PC-9 (cell line): ENCODE data around the gene MTCH2.

Experiments
- CTCF ChIP-seq: fragments of 200-600 bp; sonication (generic); conservative IDR thresholded peaks from 2 replicates; pipeline ENCODE4 v1.6.1; 2017; ENCODE audit warnings: mixed run types, antibody characterized with exemption, mild to moderate bottlenecking, moderate library complexity
- EZH2 ChIP-seq: fragments of 200-600 bp; sonication (generic); IDR thresholded peaks from 2 replicates; pipeline ENCODE4 v1.8.0; 2017; ENCODE audit warnings: antibody characterized with exemption, low read depth

DNA sequence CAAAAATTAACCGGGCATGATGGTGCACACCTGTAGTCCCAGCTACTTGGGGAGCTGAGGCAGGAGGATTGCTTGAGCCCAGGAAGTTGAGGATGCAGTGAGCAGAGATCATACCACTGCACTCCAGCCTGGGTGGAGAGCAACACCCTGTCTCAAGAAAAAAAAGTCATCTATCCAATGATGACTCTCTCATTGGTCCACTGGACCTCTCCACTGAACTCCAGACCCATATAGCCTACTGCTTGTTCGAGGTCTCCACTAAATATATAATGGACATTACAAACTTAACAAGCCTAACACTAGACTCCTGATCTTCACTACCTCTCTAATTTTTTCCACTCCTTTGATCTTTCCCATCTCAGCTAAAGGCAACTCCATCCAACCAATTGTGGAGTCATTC is 33.5 kb upstream of the MTCH2 start:
- TF ChIP-seq CTCF = no peak
- no peak for TF ChIP-seq EZH2
